ENCODE results near the gene TOPAZ1. TPM values are rescaled to one million over a fixed set of nuclear protein-coding genes. Genes with fewer than 3 reads are reported as not detected.

The TOPAZ1 gene
- polyA plus RNA-seq, 2 of the 4 experiments (the other 2 are of a cell fraction) = not detected

GRCh38 chr3:44326515-44326914 is 84.8 kb downstream of the TOPAZ1 start:
- ATAC-seq (no peak), DNase-seq (ENCODE audit: low read depth in 1 of 2, low spot score in 1 of 2) (no peak), FAIRE-seq (no peak)
- H3K4me2 ChIP-seq = no peak overlapping the region
- H3K4me1 ChIP-seq = no peaks in the 10 kb centered on the region
- 0 out of 3 replicates have a peak, but pooled peaks cover 2% of the 10 kb centered on the region for H3K9me3 ChIP-seq
- 38% methylated on average over 3 of the region's 3 CpGs for WGBS (ENCODE audit: missing lambda C conversion rate)
- H3K4me3 ChIP-seq = no peak overlapping the region
- TF ChIP-seq ZC3H11A (IDR thresholded peaks at IDR 0.05) (no peak), CHD4 (IDR thresholded peaks at IDR 0.05; ENCODE audit: borderline replicate concordance) (no peak), TFCP2L1 (CRISPR knock-in tag; IDR thresholded peaks at IDR 0.05) (no peak)
- CTCF ChIA-PET = interaction anchor here (0.7 kb wide), 1 partner anchor 1556 kb away, joined by 4 read pairs; no protein-coding TSS in a partner anchor
- no peak overlapping the region for H3K27ac ChIP-seq
- POLR2A ChIA-PET = no interaction called here

GRCh38 chr3:44329946-44330345 is 88.3 kb downstream of the TOPAZ1 start:
- H3K4me1 ChIP-seq = no peaks in the 10 kb centered on the region
- ChIA-PET CTCF (interaction anchor here (0.7 kb wide), 1 partner anchor 29 kb away, joined by 3 read pairs; no protein-coding TSS in a partner anchor), POLR2A (no interaction called here)
- no peaks in the 10 kb centered on the region for H3K9me3 ChIP-seq
- H3K4me2 ChIP-seq = no peak overlapping the region
- TF ChIP-seq EHMT2 (IDR thresholded peaks at IDR 0.05; ENCODE audit: low read depth) (no peak), FOSB (CRISPR knock-in tag; IDR thresholded peaks at IDR 0.05) (no peak), ZNF302 (CRISPR knock-in tag; IDR thresholded peaks at IDR 0.05) (no peak), ATOH8 (CRISPR knock-in tag; IDR thresholded peaks at IDR 0.05; ENCODE audit: low read depth) (no peak), MAX (IDR thresholded peaks at IDR 0.05) (no peak), GATA3 (IDR thresholded peaks at IDR 0.05; ENCODE audit: borderline replicate concordance) (no peak), MAFK (IDR thresholded peaks at IDR 0.05; ENCODE audit: partially characterized antibody) (no peak), SMC3 (IDR thresholded peaks at IDR 0.05) (no peak), CTCF (IDR thresholded peaks at IDR 0.05) (no peak), NR3C1 (IDR thresholded peaks at IDR 0.05) (no peak), JUNB (IDR thresholded peaks at IDR 0.05) (no peak), HES2 (IDR thresholded peaks at IDR 0.05) (no peak), HOXB13 (CRISPR knock-in tag; IDR thresholded peaks at IDR 0.05; ENCODE audit: low read depth) (no peak), HOXA7 (CRISPR knock-in tag; IDR thresholded peaks at IDR 0.05) (no peak), HDAC2 (IDR thresholded peaks at IDR 0.05) (no peak), MAZ (IDR thresholded peaks at IDR 0.05; ENCODE audit: borderline replicate concordance, low read depth, low read length) (no peak), EP300 (IDR thresholded peaks at IDR 0.05) (no peak), USF2 (IDR thresholded peaks at IDR 0.05) (no peak), TP53 (CRISPR knock-in tag; IDR thresholded peaks at IDR 0.05) (no peak), BCL3 (IDR thresholded peaks at IDR 0.05) (no peak)
- FAIRE-seq (no peak), ATAC-seq (no peak), DNase-seq (ENCODE audit: low read depth in 1 of 2, low spot score in 1 of 2) (no peak)
- H3K4me3 ChIP-seq = no peak overlapping the region
- H3K27ac ChIP-seq = no peak overlapping the region

Measured in A549 (cell line).